GM19035 (cell line): Measurements from ENCODE around the gene FLRT3.

Experiments used
- ATAC-seq: cut with Tn5 transposase; IDR thresholded peaks from one replicate; pipeline ENCODE4 v1.9.1; 2021; ENCODE audit not compliant: unreplicated experiment

Gene FLRT3

DNA sequence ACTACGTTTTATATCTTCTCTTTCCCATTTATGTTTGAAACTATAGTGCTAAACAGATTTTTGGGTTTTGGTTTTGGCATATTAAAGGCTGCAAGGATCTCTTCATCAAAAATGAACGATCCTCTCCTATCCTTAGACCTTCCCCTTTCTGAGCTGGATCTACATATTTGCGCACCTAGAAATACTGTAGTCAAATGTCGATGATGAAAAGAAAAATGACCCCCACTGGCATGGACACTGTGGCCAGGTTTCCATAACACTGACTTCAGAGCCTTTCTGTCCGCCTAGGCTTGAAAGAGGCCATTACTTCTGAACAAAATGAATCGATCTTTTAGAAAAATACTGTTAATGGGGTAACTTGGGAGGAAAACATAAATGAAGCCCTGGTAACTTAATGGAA lies 5.8 kb downstream of the FLRT3 start:
- no peak for ATAC-seq

DNA sequence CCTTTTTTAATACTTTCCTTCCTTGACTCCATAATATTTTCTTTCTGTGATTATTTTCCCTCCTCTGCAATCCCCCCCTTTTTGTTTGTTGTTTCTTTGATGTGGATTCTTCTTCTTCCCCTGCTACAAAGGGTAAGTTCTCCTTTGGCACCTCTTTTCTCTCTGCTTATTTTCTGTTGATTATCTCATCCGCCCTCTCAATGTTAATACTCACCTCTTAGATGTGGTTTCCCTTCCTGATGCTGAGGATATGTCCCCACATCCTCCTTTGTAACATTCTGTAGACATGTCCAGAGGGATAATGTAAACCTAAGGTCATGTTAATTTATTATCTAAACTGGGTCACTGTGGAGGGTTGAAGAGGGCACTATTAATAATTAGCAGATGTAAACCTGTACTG lies 17.7 kb downstream of the FLRT3 start:
- no peak for ATAC-seq

DNA sequence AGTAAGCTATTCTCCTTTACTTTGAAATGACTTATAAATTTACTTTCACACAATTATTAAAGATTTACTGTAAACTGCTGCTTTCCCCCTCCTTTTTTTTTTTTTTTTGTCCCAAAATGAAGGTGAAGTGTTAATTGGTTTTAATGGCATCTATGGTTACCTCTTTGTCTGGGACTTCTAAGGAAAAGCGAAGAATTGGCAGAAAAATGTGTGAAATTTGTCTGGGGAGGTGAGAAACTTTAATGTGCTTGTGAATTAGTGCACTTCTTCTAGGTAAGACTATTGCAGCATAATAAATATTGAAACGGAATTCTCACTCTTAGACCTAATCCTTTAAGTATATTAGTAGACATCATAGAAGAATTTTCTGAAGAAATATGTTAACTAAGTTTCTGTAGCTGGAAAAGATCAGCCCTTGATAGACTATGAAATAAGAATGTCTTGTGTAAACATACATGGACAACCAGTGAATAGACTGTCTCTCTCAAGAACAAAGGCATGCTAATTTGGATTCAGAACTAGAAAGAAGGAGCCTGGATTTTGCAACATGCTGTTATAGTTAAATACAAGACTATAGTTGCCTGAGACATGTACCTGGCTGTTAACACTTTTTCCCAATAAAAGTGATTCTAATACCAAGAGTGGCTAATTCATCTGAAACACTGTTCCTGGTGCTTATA lies 23.9 kb downstream of the FLRT3 start:
- no peak for ATAC-seq

DNA sequence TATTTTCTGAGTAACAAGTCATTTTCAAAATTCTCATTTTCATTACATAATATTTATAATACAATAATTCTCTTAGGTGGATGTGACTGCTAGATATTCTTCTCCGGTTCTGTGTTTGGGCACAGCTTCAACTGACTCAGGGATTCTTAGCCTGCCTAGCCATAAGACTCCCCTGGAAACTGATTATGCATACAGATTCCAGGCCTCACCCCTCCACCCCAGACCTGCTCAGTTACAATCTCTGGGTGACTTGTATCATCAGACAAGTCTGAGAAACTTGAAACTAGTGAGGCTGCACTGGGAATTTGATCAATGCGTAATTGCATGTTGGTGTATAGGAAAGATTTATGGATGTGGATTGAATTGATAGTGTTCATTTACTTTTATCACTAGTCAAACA lies 25.4 kb downstream of the FLRT3 start:
- ATAC-seq, result no peak

DNA sequence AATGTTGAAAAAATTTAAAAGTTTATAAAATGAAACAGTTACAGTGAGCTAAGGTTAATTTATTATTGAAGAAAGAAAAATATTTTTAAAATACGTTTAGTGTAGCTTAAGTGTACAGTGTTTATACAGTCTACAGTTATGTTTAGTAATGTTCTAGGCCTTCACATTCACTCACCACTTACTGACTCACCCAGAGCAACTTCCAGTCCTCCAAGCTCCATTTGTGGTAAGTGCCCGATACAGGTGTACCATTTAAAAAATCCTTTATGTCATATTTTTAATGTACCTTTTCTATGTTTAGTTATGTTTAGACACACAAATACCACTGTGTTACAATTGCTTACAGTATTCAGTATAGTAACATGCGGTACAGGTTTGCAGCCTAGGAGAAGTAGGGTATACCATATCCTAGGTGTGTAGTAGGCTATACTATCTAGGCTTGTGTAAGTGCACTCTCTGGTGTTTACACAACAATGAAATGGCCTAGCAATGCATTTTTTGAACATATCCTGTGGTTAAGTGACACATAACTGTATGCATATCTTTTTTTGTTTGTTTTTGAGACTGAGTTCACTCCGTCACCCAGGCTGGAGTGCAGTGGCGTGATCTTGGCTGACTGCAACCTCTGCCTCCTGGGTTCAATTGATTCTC lies 26.3 kb downstream of the FLRT3 start:
- ATAC-seq, result no peak

DNA sequence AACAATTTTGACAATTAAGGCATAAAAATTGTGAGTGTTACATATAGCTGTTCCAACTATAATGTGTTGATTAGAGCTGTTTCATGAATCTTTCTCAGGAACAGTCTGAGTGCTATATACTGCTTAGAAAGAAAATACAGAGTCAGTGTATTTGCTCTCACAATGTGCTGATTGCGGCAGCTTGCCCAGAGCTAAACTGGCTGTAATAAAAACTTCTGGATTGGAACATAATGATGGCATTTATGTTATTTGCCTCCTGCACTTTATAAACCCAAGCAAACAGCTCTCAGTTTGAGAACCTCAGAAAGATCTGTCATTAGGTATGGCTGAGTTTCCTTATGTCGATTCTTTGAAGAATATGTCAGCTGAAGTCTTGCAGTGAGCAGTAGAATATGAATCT lies 29.5 kb downstream of the FLRT3 start:
- no peak for ATAC-seq

DNA sequence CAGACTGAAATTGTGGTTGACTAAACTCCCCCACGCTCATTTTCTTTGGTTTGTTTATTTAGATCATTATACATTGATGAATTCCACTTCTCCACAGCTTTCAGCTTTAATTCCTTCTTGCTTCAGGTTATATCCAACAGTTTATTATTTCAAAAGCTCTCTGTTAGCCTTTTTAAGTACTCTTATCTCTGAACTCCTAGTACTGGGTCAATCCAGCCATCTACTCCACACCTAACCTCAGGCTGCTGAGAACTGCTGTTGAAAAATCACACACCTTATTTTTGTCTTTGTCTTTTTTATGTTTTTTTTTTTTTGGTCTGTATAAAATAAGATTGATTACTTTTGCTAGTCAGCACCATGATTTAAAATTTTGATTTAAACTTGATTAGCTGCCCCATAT lies 32.9 kb downstream of the FLRT3 start:
- no peak for ATAC-seq

DNA sequence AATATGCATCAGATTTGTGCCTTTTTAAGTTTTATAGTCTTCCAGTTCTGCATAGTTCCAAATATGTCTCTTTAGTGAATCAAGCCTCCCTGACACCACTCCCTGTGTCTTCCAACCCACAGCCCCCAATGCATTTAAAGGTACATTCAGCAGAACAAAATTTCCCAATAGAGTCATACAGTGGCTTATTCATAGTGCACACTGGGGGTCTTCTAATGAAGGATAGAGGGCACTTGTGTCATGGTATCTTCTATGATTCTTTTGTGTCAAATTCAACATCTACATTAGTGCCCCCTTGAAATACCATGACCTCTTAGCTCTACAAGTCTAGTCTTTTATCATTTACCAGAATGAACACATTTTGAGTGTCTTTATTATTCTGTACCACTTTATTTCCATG lies 33.8 kb downstream of the FLRT3 start:
- ATAC-seq, result no peak

DNA sequence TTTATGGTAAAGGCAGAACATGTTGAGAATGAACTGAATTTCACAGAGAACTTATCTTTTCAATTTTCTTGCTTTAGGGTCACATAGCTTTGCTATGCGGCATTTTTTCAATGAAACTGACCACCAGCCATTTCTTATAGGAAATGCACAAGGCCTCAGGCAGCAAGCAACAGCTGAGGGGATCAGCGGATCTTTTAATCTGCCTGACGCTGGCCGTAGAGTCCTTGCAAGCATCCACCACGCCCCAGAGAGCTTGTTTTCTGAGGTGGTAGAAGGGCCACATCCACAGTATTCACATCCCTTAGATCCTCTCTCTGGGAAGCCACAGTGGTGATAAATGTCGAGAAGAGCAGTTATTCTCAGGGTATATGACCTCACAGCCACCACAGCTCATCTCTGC lies 34.3 kb downstream of the FLRT3 start:
- no peak for ATAC-seq

DNA sequence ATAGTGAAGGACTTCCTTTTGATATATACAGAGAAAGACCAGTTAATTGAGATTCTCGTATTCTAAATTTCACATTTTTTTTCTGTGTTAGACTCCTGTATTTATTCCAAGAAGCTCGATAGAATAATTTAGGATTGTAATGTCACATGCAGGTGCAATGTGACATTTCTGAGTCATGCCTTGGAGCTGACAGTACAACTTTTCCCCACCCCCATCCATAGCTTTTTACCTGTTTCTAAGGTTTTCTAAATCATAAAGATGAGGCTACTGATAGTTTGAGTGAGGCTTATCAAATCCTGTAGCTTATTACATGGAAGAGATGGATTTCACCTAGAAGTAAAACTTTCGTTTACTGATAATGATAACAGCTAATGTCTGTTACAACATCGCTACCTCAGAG lies 37.6 kb downstream of the FLRT3 start:
- no peak for ATAC-seq

DNA sequence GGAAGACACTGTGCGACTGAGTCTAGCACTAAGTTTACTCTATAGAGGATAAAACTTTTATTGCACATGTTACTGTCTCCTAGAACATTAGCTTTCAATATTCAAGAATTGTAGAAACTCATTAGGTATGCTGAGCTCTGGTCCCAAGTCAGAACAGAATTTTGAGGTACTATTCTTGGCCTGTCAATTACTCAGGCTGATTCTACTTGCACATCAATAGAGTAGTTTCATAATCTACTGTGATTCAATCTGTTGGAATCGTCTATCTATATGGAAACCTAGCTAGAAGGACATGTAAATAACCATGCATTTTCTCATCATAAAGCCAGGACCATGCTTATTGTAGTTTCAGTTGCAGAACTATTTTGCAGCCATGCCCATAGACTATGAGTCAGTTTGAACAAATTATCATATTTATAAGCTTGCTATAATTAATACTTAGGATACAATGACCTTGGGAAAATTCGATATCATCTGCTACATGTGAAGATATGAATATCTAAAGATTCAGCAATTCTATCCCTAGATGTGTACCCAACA lies 41.6 kb downstream of the FLRT3 start:
- no peak for ATAC-seq

DNA sequence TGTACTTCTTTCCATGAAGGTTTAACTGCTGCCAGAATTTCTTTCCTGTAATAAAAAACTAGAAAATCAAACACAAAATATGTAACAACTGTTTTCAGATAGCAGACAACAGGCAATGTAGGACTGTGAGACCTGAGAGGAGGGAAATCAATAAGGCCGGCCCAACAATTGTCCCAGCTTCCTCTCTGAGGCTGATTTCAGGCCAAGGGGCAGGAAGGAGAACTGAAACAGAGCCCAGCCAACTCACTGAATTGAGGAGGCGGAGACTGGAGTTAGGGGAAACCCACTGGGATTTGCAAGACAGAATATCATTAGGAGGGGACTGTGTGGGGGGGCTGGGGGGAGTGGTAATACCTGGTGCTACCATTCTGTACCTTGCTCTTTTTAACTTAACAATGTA lies 42.2 kb downstream of the FLRT3 start:
- ATAC-seq, result no peak

DNA sequence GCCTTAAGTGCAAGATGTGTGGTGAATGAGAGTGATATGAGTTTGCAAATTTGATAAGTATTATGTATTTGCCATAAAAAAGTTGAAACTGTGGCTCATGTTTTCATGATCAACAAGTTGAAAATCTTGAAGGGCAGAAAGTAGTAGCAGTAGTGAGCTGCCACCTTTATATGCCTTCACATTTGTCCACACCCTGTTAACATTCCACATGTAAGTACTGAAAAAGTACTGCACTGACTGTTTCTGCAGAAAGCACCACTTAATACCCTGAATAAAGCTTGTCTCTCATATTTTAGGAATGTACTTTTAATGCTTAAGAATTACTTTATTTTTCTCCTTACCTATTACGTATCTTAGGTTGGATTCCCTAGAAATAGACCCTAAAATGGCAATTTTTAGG lies 45.9 kb downstream of the FLRT3 start:
- no peak for ATAC-seq

DNA sequence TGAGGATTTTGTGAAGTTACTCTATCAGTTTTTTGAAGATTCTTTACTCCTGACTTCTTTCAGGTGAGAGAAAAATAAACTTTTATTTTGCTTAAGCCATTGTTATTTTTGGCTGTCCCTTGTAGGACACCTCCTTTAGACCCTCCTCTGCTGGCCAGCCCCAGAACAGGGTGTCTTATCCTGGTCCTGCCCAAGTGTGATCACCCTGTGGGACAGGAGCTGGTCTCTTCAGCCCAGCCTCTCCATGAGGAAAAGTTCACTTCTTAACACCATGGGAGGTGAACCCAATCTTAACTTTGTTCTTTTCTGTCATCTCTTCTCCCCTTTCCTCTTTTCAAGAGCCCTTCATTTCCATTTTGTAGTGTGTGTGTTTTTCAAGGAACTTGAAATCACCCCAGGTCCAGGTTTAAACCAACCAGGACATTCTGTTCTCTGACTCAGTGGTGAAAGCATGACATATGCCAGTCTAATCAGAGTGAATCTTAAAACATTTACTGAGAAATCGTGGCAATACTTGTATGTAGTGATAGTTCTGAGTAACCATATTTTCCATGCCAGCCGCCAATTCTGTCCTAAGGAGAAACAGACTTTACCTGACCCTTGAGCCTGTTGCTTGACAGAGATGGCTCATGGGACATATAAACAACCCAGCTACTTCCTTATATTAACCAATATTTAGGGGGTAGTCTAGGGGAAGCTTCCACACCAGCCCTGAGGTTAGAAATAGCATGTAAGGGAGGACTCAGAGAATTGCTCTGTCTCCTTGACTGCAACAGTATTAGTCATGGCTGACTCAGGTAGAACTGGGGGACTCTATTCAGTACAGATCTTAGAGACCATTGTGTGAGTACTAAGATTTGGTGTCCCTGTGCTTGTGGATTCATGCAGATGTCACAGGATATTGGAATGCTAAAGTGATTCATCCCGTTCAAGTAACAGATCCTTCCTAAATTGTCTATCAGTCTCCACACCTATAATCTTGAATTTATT lies 48.8 kb downstream of the FLRT3 start:
- ATAC-seq, result no peak

DNA sequence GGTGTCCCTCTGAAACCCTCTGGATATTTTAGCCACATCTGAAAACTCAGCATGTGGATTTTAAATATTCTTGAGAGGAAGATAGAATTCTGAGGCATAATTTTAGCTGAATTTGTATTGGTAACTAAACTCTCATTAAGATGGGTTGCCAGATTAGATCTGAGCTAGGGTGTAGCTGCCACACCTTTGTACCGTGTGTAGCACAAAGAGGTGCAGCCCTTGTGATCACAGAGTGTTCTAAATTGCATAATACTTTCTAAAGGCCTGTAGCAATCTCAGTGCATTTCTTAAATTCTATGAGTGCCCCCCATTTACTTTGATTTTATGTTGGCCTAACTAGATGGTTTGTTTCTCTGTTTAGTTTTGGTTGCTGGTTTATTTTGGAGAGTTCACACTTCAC lies 53.0 kb downstream of the FLRT3 start:
- no peak for ATAC-seq

DNA sequence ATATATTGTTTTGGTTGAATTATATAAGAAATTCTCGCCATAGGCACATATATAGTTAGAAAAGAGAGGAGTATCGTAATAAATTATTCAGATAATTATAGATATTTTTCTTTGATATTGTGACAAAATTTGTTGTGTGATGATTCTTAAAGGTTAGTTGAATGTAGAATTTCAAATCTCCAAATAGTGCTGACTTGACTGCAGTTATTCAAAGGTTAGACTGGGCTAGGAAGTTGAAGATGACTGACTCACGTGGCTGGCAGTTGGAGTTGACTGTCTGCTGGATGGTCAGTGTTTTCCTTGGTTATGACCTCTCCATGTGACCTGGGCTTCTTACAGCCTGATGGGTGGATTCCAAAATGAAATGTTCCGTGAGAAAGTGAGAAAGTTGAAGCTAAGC lies 55.3 kb downstream of the FLRT3 start:
- ATAC-seq, result no peak
